Tibial nerve (tissue), 4 donors: ENCODE results near the gene METRN.

Source experiments
- CTCF ChIP-seq, 5 experiments: fragments of 200-600 bp in 3 of 5; fragments of 450-650 bp in 2 of 5; sonication (generic) in 3 of 5; IDR thresholded peaks; one replicate each; pipeline ENCODE4 v1.5.1; 2016 to 2019; ENCODE audit warnings: antibody characterized with exemption in 5 of 5, mild to moderate bottlenecking in 3 of 5, moderate library complexity in 2 of 5
- EP300 ChIP-seq, 2 donors: sonication (generic); formaldehyde crosslinking; IDR thresholded peaks; one replicate each; pipeline ENCODE4 v1.6.1; 2017; ENCODE audit warnings: antibody characterized with exemption in 2 of 2, mild to moderate bottlenecking in 1 of 2
- POLR2A ChIP-seq, 2 donors: fragments of 450-650 bp; IDR thresholded peaks; one replicate each; pipeline ENCODE4 v1.6.1; 2017; ENCODE audit warnings: antibody characterized with exemption in 2 of 2, mild to moderate bottlenecking in 2 of 2, moderate library complexity in 2 of 2

GRCh38 chr16:743794-744500 lies 29.0 kb downstream of the METRN start:
- TF ChIP-seq EP300 (IDR thresholded peaks at IDR 0.05) (no peak), CTCF (IDR thresholded peaks at IDR 0.05) (no peak), POLR2A (IDR thresholded peaks at IDR 0.05) (no peak)
